NCI-H146 treated with DMSO at 0.1 percent for 48 hours (cell line): ENCODE data around the gene C6orf163.
"Not testable (repeated sequence)": the region's sequence is repeated elsewhere in the genome, so short reads cannot be mapped to it uniquely, and the experiment has no call there.

Experiments used
- DNase-seq: peaks from one replicate; lab custom pipeline; 2025; ENCODE audit not compliant: unreplicated experiment; lab: John Stamatoyannopoulos, UW

The C6orf163 gene

GRCh38 chr6:87344731-87345130 is at the start of gene C6orf163:
Gene C6orf163, plus strand, starts transcription at chr6:87344813. Its CDS starts 287 bp downstream, at chr6:87345100.
- no peak for DNase-seq

GRCh38 chr6:87297119-87297518 is 47.5 kb upstream of the C6orf163 start:
- no peak for DNase-seq

GRCh38 chr6:87301277-87301676 is 43.3 kb upstream of the C6orf163 start:
- not testable (repeated sequence) for DNase-seq

- DNase-seq = no peak
Observed at GRCh38 chr6:87308970-87309369, 35.6 kb upstream of the C6orf163 start.

GRCh38 chr6:87312860-87313259 is 31.8 kb upstream of the C6orf163 start:
- no peak for DNase-seq

GRCh38 chr6:87315071-87315470 is 29.5 kb upstream of the C6orf163 start:
- DNase-seq = no peak

GRCh38 chr6:87319271-87319987 is 25.2 kb upstream of the C6orf163 start:
- DNase-seq = no peak

GRCh38 chr6:87322304-87323212 is 22.1 kb upstream of the C6orf163 start, which contains the start of gene SMIM8:
Gene SMIM8, plus strand, starts transcription at chr6:87322588. Its CDS starts 14,444 bp downstream, at chr6:87337032.
- peak; percentile 51 for DNase-seq

GRCh38 chr6:87323880-87324279 is 20.7 kb upstream of the C6orf163 start:
- not testable (repeated sequence) for DNase-seq

- DNase-seq = no peak
Observed at GRCh38 chr6:87330961-87331360, 13.7 kb upstream of the C6orf163 start.

GRCh38 chr6:87333033-87333432 is 11.6 kb upstream of the C6orf163 start:
- DNase-seq = no peak

- DNase-seq = no peak
Observed at GRCh38 chr6:87333591-87334181, 10.9 kb upstream of the C6orf163 start.

- DNase-seq = no peak
Observed at GRCh38 chr6:87334683-87335082, 9.9 kb upstream of the C6orf163 start.

- no peak for DNase-seq
Observed at GRCh38 chr6:87336367-87336766, 8.2 kb upstream of the C6orf163 start.

GRCh38 chr6:87340230-87340629 is 4.4 kb upstream of the C6orf163 start:
- no peak for DNase-seq

GRCh38 chr6:87341158-87341557 is 3.5 kb upstream of the C6orf163 start:
- DNase-seq = no peak

GRCh38 chr6:87341899-87342298 is 2.7 kb upstream of the C6orf163 start:
- DNase-seq = no peak

- DNase-seq = no peak
Observed at GRCh38 chr6:87342829-87343228, 1.8 kb upstream of the C6orf163 start.

- DNase-seq = no peak
Observed at GRCh38 chr6:87346700-87347099, 2.1 kb downstream of the C6orf163 start.

- DNase-seq = no peak
Observed at GRCh38 chr6:87349896-87350295, 5.3 kb downstream of the C6orf163 start.

- no peak for DNase-seq
Observed at GRCh38 chr6:87350516-87350915, 5.9 kb downstream of the C6orf163 start.

GRCh38 chr6:87351583-87351982 is 7.0 kb downstream of the C6orf163 start:
- no peak for DNase-seq
